ENCODE results near the gene METTL22.

Gene METTL22

DNA sequence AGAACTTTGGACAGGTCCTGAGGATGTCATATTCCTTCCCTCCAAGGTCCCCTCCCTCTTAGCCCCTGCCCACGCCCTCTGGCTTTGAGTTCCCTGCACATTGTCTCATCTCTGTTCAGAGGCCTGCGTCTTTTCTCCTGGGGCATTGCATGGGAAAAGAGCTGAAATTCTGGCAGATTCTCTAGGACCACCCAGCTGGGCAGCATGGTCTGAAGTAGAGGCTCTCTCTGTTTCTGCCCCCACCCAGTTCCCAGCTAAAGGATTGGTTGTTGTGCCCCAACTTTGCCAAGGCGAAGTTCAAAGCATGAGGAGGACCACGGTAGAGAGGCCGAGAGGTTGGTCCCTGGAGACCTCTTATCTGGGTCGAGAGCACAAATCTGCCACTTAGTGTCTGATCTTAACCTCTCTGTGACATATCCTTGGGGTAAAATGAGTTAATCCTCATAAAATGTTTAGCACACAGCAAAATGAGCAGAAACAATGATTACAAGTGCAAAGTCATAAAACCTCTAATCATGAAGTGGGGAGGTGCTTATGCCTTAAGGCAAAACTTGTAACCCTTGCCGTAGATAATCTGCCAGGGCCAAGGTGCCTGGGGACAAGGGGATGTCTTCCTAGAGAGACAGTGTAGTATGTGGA lies 55.4 kb downstream of the METTL22 start:
- no peak overlapping the region for H2BK12ac ChIP-seq (ENCODE audit: low read length)
- H3K4me2 ChIP-seq (ENCODE audit: insufficient read depth, low read length, poor library complexity, severe bottlenecking) = no peak overlapping the region
- H3K9ac ChIP-seq (ENCODE audit: low read depth, low read length, poor library complexity) = no peak overlapping the region
- H3K18ac ChIP-seq (ENCODE audit: low read length) = no peak overlapping the region
- no peaks in the 10 kb centered on the region for H3K79me1 ChIP-seq (ENCODE audit: low read depth, low read length)
- peaks cover 0 to 13% of the 10 kb centered on the region in 2 donors for H3K9me3 ChIP-seq (replicated peaks in 1 of 2; ENCODE audit: control insufficient read depth in 2 of 2, insufficient read depth in 1 of 2, low read depth in 1 of 2, low read length in 2 of 2)
- H2BK15ac ChIP-seq (ENCODE audit: low read length) = no peak overlapping the region
- peaks cover 0 to 18% (median 0%) of the 10 kb centered on the region in 3 experiments for H3K27me3 ChIP-seq (ENCODE audit: control insufficient read depth in 3 of 3, insufficient read depth in 3 of 3, low read depth in 1 of 3, low read length in 3 of 3)
- H2AFZ ChIP-seq (ENCODE audit: low read length) = no peak overlapping the region
- H3K23ac ChIP-seq (ENCODE audit: low read depth, low read length, poor library complexity) = no peak overlapping the region
- no peak overlapping the region for H3K4me3 ChIP-seq (ENCODE audit: low read length in 2 of 2)
- no peak overlapping the region for H3K14ac ChIP-seq (ENCODE audit: low read length)
- no CpG with 5 or more reads among the region's 7 CpGs for WGBS, 2 donors (ENCODE audit: extremely low coverage in 2 of 2, insufficient read length in 2 of 2, insufficient replicate concordance in 1 of 2)
- no peak overlapping the region for H4K91ac ChIP-seq (ENCODE audit: low read depth, low read length, poor library complexity)
- no peak overlapping the region for H2BK120ac ChIP-seq (ENCODE audit: low read depth, low read length)
- H3K4me1 ChIP-seq (ENCODE audit: control insufficient read depth in 2 of 2, insufficient read depth in 1 of 2, low read depth in 1 of 2, low read length in 2 of 2) = peaks cover 1 to 15% of the 10 kb centered on the region in 2 donors
- no peak for DNase-seq (ENCODE audit: low spot score)
- H3K27ac ChIP-seq (replicated peaks; ENCODE audit: low read length) = no peak overlapping the region
- no peak overlapping the region for H3K4ac ChIP-seq (ENCODE audit: low read length)
- no peak overlapping the region for H2BK5ac ChIP-seq (ENCODE audit: low read length)
- H3K36me3 ChIP-seq (replicated peaks in 1 of 2; ENCODE audit: control insufficient read depth in 2 of 2, insufficient read depth in 2 of 2, low read length in 2 of 2) = no peaks in the 10 kb centered on the region
- no peak overlapping the region for H4K8ac ChIP-seq (ENCODE audit: low read depth, low read length)
- no peak overlapping the region for H2AK5ac ChIP-seq (ENCODE audit: low read depth, low read length)

- H3K4me2 ChIP-seq (ENCODE audit: insufficient read depth, low read length, poor library complexity, severe bottlenecking) = no peak overlapping the region
- no peak overlapping the region for H4K8ac ChIP-seq (ENCODE audit: low read depth, low read length)
- WGBS, 2 donors (ENCODE audit: extremely low coverage in 2 of 2, insufficient read length in 2 of 2, insufficient replicate concordance in 1 of 2) = no CpG with 5 or more reads among the region's 5 CpGs
- H3K18ac ChIP-seq (ENCODE audit: low read length) = no peak overlapping the region
- H3K14ac ChIP-seq (ENCODE audit: low read length) = no peak overlapping the region
- no peak overlapping the region for H2BK12ac ChIP-seq (ENCODE audit: low read length)
- no peak overlapping the region for H3K27ac ChIP-seq (replicated peaks; ENCODE audit: low read length)
- no peak overlapping the region for H2BK15ac ChIP-seq (ENCODE audit: low read length)
- no peaks in the 10 kb centered on the region for H3K36me3 ChIP-seq (replicated peaks in 1 of 2; ENCODE audit: control insufficient read depth in 2 of 2, insufficient read depth in 2 of 2, low read length in 2 of 2)
- no peak overlapping the region for H2AK5ac ChIP-seq (ENCODE audit: low read depth, low read length)
- H2BK5ac ChIP-seq (ENCODE audit: low read length) = no peak overlapping the region
- H3K4me1 ChIP-seq (ENCODE audit: control insufficient read depth in 2 of 2, insufficient read depth in 1 of 2, low read depth in 1 of 2, low read length in 2 of 2) = peaks cover 1 to 15% of the 10 kb centered on the region in 2 donors
- H2AFZ ChIP-seq (ENCODE audit: low read length) = no peak overlapping the region
- H3K23ac ChIP-seq (ENCODE audit: low read depth, low read length, poor library complexity) = no peak overlapping the region
- H3K9ac ChIP-seq (ENCODE audit: low read depth, low read length, poor library complexity) = no peak overlapping the region
- no peak overlapping the region for H3K4ac ChIP-seq (ENCODE audit: low read length)
- H3K9me3 ChIP-seq (replicated peaks in 1 of 2; ENCODE audit: control insufficient read depth in 2 of 2, insufficient read depth in 1 of 2, low read depth in 1 of 2, low read length in 2 of 2) = peaks cover 0 to 13% of the 10 kb centered on the region in 2 donors
- no peak overlapping the region for H4K91ac ChIP-seq (ENCODE audit: low read depth, low read length, poor library complexity)
- no peak overlapping the region for H3K4me3 ChIP-seq (ENCODE audit: low read length in 2 of 2)
- DNase-seq (ENCODE audit: low spot score) = no peak
- no peak overlapping the region for H2BK120ac ChIP-seq (ENCODE audit: low read depth, low read length)
- H3K79me1 ChIP-seq (ENCODE audit: low read depth, low read length) = no peaks in the 10 kb centered on the region
- peaks cover 0 to 18% (median 0%) of the 10 kb centered on the region in 3 experiments for H3K27me3 ChIP-seq (ENCODE audit: control insufficient read depth in 3 of 3, insufficient read depth in 3 of 3, low read depth in 1 of 3, low read length in 3 of 3)
Observed at GRCh38 chr16:8677481-8677880, 56.0 kb downstream of the METTL22 start.

GRCh38 chr16:8678068-8678927 lies 56.8 kb downstream of the METTL22 start:
- Histone ChIP-seq H3K23ac (ENCODE audit: low read depth, low read length, poor library complexity) (no peak overlapping the region), H4K91ac (ENCODE audit: low read depth, low read length, poor library complexity) (no peak overlapping the region), H2AK5ac (ENCODE audit: low read depth, low read length) (no peak overlapping the region), H3K9ac (ENCODE audit: low read depth, low read length, poor library complexity) (no peak overlapping the region), H3K4me2 (ENCODE audit: insufficient read depth, low read length, poor library complexity, severe bottlenecking) (no peak overlapping the region), H3K4me1 (ENCODE audit: control insufficient read depth in 2 of 2, insufficient read depth in 1 of 2, low read depth in 1 of 2, low read length in 2 of 2) (peaks cover 1 to 15% of the 10 kb centered on the region in 2 donors), H3K4ac (ENCODE audit: low read length) (no peak overlapping the region), H3K14ac (ENCODE audit: low read length) (no peak overlapping the region), H3K27me3 (ENCODE audit: control insufficient read depth in 3 of 3, insufficient read depth in 3 of 3, low read depth in 1 of 3, low read length in 3 of 3) (peaks cover 0 to 25% (median 0%) of the 10 kb centered on the region in 3 experiments), H2BK5ac (ENCODE audit: low read length) (no peak overlapping the region), H3K4me3 (ENCODE audit: low read length in 2 of 2) (no peak overlapping the region), H3K9me3 (replicated peaks in 1 of 2; ENCODE audit: control insufficient read depth in 2 of 2, insufficient read depth in 1 of 2, low read depth in 1 of 2, low read length in 2 of 2) (peaks cover 0 to 13% of the 10 kb centered on the region in 2 donors), H3K36me3 (replicated peaks in 1 of 2; ENCODE audit: control insufficient read depth in 2 of 2, insufficient read depth in 2 of 2, low read length in 2 of 2) (no peaks in the 10 kb centered on the region), H2BK120ac (ENCODE audit: low read depth, low read length) (no peak overlapping the region), H3K79me1 (ENCODE audit: low read depth, low read length) (no peaks in the 10 kb centered on the region), H4K8ac (ENCODE audit: low read depth, low read length) (no peak overlapping the region), H3K18ac (ENCODE audit: low read length) (no peak overlapping the region), H2AFZ (ENCODE audit: low read length) (no peak overlapping the region), H2BK15ac (ENCODE audit: low read length) (no peak overlapping the region), H2BK12ac (ENCODE audit: low read length) (no peak overlapping the region), H3K27ac (replicated peaks; ENCODE audit: low read length) (no peak overlapping the region)
- WGBS, 2 donors (ENCODE audit: extremely low coverage in 2 of 2, insufficient read length in 2 of 2, insufficient replicate concordance in 1 of 2) = no CpG with 5 or more reads among the region's 7 CpGs
- no peak for DNase-seq (ENCODE audit: low spot score)

- Histone ChIP-seq H3K4ac (ENCODE audit: low read length) (no peak overlapping the region), H3K36me3 (replicated peaks in 1 of 2; ENCODE audit: control insufficient read depth in 2 of 2, insufficient read depth in 2 of 2, low read length in 2 of 2) (no peaks in the 10 kb centered on the region), H3K9ac (ENCODE audit: low read depth, low read length, poor library complexity) (no peak overlapping the region), H3K18ac (ENCODE audit: low read length) (no peak overlapping the region), H3K4me3 (ENCODE audit: low read length in 2 of 2) (no peak overlapping the region), H4K91ac (ENCODE audit: low read depth, low read length, poor library complexity) (no peak overlapping the region), H3K4me2 (ENCODE audit: insufficient read depth, low read length, poor library complexity, severe bottlenecking) (no peak overlapping the region), H3K79me1 (ENCODE audit: low read depth, low read length) (no peaks in the 10 kb centered on the region), H2BK5ac (ENCODE audit: low read length) (no peak overlapping the region), H4K8ac (ENCODE audit: low read depth, low read length) (no peak overlapping the region), H3K9me3 (replicated peaks in 1 of 2; ENCODE audit: control insufficient read depth in 2 of 2, insufficient read depth in 1 of 2, low read depth in 1 of 2, low read length in 2 of 2) (peaks cover 0 to 13% of the 10 kb centered on the region in 2 donors), H3K27me3 (ENCODE audit: control insufficient read depth in 3 of 3, insufficient read depth in 3 of 3, low read depth in 1 of 3, low read length in 3 of 3) (peaks cover 0 to 22% (median 0%) of the 10 kb centered on the region in 3 experiments), H2BK120ac (ENCODE audit: low read depth, low read length) (no peak overlapping the region), H2AK5ac (ENCODE audit: low read depth, low read length) (no peak overlapping the region), H3K4me1 (ENCODE audit: control insufficient read depth in 2 of 2, insufficient read depth in 1 of 2, low read depth in 1 of 2, low read length in 2 of 2) (peaks cover 0 to 8% of the 10 kb centered on the region in 2 donors), H3K23ac (ENCODE audit: low read depth, low read length, poor library complexity) (no peak overlapping the region), H2BK15ac (ENCODE audit: low read length) (no peak overlapping the region), H2BK12ac (ENCODE audit: low read length) (no peak overlapping the region), H3K14ac (ENCODE audit: low read length) (no peak overlapping the region), H2AFZ (ENCODE audit: low read length) (no peak overlapping the region), H3K27ac (replicated peaks; ENCODE audit: low read length) (no peak overlapping the region)
- WGBS, 2 donors (ENCODE audit: extremely low coverage in 2 of 2, insufficient read length in 2 of 2, insufficient replicate concordance in 1 of 2) = no CpG with 5 or more reads among the region's 2 CpGs
- DNase-seq (ENCODE audit: low spot score) = no peak
Observed at GRCh38 chr16:8679151-8679550, 57.7 kb downstream of the METTL22 start.

Data from neuronal stem cell (in vitro differentiated cells).